Aorta (tissue), 5 donors: ENCODE data around the gene SPATA21. TPM values are rescaled to one million over a fixed set of nuclear protein-coding genes. Genes with fewer than 3 reads are reported as not detected.
"Not testable (repeated sequence)": the region's sequence is repeated elsewhere in the genome, so short reads cannot be mapped to it uniquely, and the experiment has no call there.

Source experiments
- ATAC-seq: fragments of 200-7000 bp; cut with Tn5 transposase; one replicate; pipeline ENCODE4 v1.9.1; 2022; ENCODE audit warnings: moderate library complexity; ENCODE audit not compliant: low FRiP score
- DNase-seq, 2 donors: peaks; one replicate each; pipeline ENCODE4 v3.0.0-alpha.2; 2020
- H3K27ac ChIP-seq, 2 donors: one replicate each; pipeline ENCODE4 v1.5.1; 2013; ENCODE audit warnings: low read length in 2 of 2, mild to moderate bottlenecking in 2 of 2, moderate library complexity in 2 of 2, control low read depth in 1 of 2, inconsistent platforms in 1 of 2, low read depth in 1 of 2
- H3K27me3 ChIP-seq, 2 donors: one replicate each; pipeline ENCODE4 v1.6.1; 2013; ENCODE audit warnings: control low read depth in 1 of 2, low read length in 1 of 2, mild to moderate bottlenecking in 1 of 2, moderate library complexity in 1 of 2; ENCODE audit not compliant: insufficient read depth in 2 of 2, control insufficient read depth in 1 of 2
- H3K36me3 ChIP-seq, 2 donors: one replicate each; pipeline ENCODE4 v1.6.1; 2013; ENCODE audit warnings: control low read depth in 1 of 2, low read length in 1 of 2, mild to moderate bottlenecking in 1 of 2; ENCODE audit not compliant: insufficient read depth in 2 of 2, control insufficient read depth in 1 of 2
- H3K4me1 ChIP-seq, 2 donors: one replicate each; pipeline ENCODE4 v1.6.1; 2013; ENCODE audit warnings: low read length in 2 of 2, control low read depth in 1 of 2, mild to moderate bottlenecking in 1 of 2, moderate library complexity in 1 of 2; ENCODE audit not compliant: insufficient read depth in 2 of 2, control insufficient read depth in 1 of 2
- H3K4me3 ChIP-seq, 2 donors: one replicate each; pipeline ENCODE4 v1.5.1; 2013; ENCODE audit warnings: low read length in 2 of 2, control low read depth in 1 of 2, mild to moderate bottlenecking in 1 of 2
- H3K9me3 ChIP-seq: one replicate; pipeline ENCODE4 v1.6.1; 2013; ENCODE audit warnings: mild to moderate bottlenecking, low read length; ENCODE audit not compliant: control insufficient read depth
- WGBS, 2 donors: extraction: QIAGEN DNeasy Blood & Tissue Kit; methylation state at CpG; one replicate each; pipeline ENCODE4 v1.1.7; 2013; 5-methylcytosine and 5-hydroxymethylcytosine counted together
- intact Hi-C, 2 donors: fragments of 100-400 bp; cut with DNase I; formaldehyde crosslinking; loops; one replicate each; pipeline versions ENCODE4 v1.14.2 to v1.15.0; 2022
- long read RNA-seq, 2 donors: library from polyadenylated mRNA; unstranded; transcript quantifications; one replicate each; pipeline ENCODE4 v2.0.0, GENCODE V29; 2020 to 2021
- polyA plus RNA-seq, 2 donors: library from polyadenylated mRNA; stranded (reverse); fragments of 200-250 nt; gene quantifications; one replicate each; pipeline ENCODE4 v1.2.3, GENCODE V29; 2013
- total RNA-seq, 2 donors: library from RNA; stranded (reverse); fragmentation: NEBNext Ultra II Directional; extraction: Animal tissue kit (Norgen Biotek cat#: 25700); gene quantifications; one replicate each; pipeline ENCODE4 v1.2.1, GENCODE V29; 2021
- donor health status: healthy with polysubstance abuse.
- donor health status: Bipolar disorder and iron deficiency.
- donor health status: DM: no; HTN: no; CAD: no.
- donor health status: DM: no; HTN: no; CAD: no.
- donor health status: DM: yes; HTN: yes; CAD: no.

SPATA21 gene
- total RNA-seq (not detected), polyA plus RNA-seq (under 1 TPM; 0.33 to 0.38 TPM)
- long read RNA-seq, donor 1, partial matches to known transcripts: 0 of 16 reads
- long read RNA-seq, donor 1, other reads (novel, unspliced or antisense): 16 of 16 reads
- long read RNA-seq, donor 2, partial matches to known transcripts: 1 of 15 reads
- long read RNA-seq, donor 2, other reads (novel, unspliced or antisense): 14 of 15 reads

DNA sequence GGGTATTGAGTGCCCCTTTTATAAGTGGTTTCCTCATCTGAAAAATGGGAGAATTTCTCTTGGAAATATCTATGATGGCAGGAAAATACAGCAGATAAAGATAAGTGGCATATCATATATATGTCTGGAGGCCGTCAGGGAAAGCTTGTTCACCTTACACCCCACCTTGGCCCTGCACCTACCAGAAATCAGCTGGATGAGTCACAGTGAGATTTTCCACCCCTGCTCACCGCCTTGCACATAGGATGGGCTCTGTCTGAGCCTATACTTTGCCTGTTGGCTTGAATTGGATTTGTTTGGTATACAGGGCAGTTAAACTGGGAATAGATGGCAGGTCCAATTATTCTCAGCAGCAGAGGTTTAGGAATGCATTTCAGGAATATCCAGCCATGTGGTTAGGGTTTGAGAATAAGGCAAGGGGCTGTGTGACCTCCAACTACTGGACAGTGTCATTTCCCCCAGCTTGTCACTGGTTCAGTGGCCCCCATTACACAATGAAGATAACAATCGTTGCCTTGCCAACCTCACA lies at the start of gene SPATA21:
Gene SPATA21, minus strand, starts transcription at position 479 of the 529 bp plus-strand sequence. CDS start 6,053 bp downstream, outside the sequence.
- Histone ChIP-seq H3K4me3 (no peak within 1 kb of the TSS), H3K27ac (no peak within 1 kb of the TSS), H3K9me3 (no peaks in the 10 kb centered on the region), H3K27me3 (peaks cover 0 to 3% of the 10 kb centered on the region in 2 donors), H3K4me1 (no peaks in the 10 kb centered on the region), H3K36me3 (no peaks in the 10 kb centered on the region)
- no peak for ATAC-seq
- intact Hi-C loops: no loop called here
- no peak for DNase-seq
- 68 to 77% methylated on average over 3 of the region's 3 CpGs for WGBS, 2 donors

DNA sequence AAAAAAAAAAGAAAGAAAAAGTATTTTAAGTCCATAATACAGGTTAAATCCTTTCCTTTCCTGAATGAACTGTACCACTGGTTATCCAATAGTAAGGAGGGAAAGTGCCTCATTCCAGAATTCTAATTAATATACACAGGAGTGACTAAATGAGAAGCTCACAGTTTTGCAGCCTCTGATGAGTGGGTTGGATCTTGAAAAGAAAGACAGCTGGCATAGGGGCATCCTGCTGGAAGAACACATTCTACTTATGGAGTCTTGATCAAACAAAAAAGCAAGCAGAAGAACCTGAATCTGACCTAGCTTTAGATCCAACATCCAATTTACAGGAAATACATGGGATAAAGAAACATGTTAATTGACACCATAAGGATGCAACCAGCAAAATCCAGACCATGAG lies 49.8 kb upstream of the SPATA21 start:
- intact Hi-C loops, DNase-seq, H3K27me3 ChIP-seq, H3K36me3 ChIP-seq, H3K4me1 ChIP-seq, H3K4me3 ChIP-seq, ATAC-seq, H3K9me3 ChIP-seq, H3K27ac ChIP-seq: not testable (repeated sequence)

- H3K9me3 ChIP-seq, H3K4me3 ChIP-seq, H3K4me1 ChIP-seq, H3K36me3 ChIP-seq, H3K27me3 ChIP-seq, ATAC-seq, intact Hi-C loops, H3K27ac ChIP-seq: not testable (repeated sequence)
- WGBS, 2 donors: 76 to 78% methylated on average over 8 of the region's 8 CpGs
- peak in 1 of 2 donors; percentile 49 for DNase-seq
Observed at GRCh38 chr1:16486316-16486715, 49.1 kb upstream of the SPATA21 start.

DNA sequence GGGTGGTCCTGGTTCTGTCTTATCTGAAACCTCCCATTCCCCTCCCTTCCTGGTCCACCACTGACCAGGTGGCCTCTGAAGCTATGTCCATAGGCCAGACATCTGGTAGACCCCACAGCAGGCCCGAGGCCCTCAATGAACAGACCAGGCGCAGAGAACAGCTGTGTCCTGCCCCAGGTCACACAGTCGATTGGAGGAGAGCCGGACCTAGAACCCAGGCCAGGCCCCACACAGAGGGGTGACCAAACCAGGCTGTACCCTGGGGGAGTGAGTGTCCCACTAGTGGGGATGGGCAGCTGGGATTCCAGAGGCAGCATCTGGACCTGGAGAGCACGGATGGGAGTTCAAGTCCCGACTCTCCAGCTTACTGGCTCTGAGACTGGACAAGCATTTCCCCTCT lies 47.7 kb upstream of the SPATA21 start:
- DNase-seq: peak in 1 of 2 donors; percentile 47
- Histone ChIP-seq H3K9me3 (no peaks in the 10 kb centered on the region), H3K27me3 (no peaks in the 10 kb centered on the region), H3K27ac (no peak overlapping the region), H3K4me1 (no peaks in the 10 kb centered on the region), H3K4me3 (no peak overlapping the region), H3K36me3 (peaks cover 0 to 1% of the 10 kb centered on the region in 2 donors)
- ATAC-seq: no peak
- intact Hi-C loops: no loop called here
- 91 to 93% methylated on average over 6 of the region's 6 CpGs for WGBS, 2 donors

GRCh38 chr1:16484501-16484835 lies 47.2 kb upstream of the SPATA21 start:
- Histone ChIP-seq H3K36me3 (peaks cover 0 to 1% of the 10 kb centered on the region in 2 donors), H3K4me1 (no peaks in the 10 kb centered on the region), H3K9me3 (no peaks in the 10 kb centered on the region), H3K4me3 (no peak overlapping the region), H3K27ac (no peak overlapping the region), H3K27me3 (no peaks in the 10 kb centered on the region)
- intact Hi-C loops: no loop called here
- WGBS, 2 donors: 93 to 96% methylated on average over 8 of the region's 8 CpGs
- peak in 1 of 2 donors; percentile 43 for DNase-seq
- no peak for ATAC-seq

GRCh38 chr1:16483639-16484500 lies 46.6 kb upstream of the SPATA21 start:
- H3K36me3 ChIP-seq, H3K4me1 ChIP-seq, H3K4me3 ChIP-seq, H3K27me3 ChIP-seq, H3K9me3 ChIP-seq, H3K27ac ChIP-seq, intact Hi-C loops: not testable (repeated sequence)
- 85 to 86% methylated on average over 36 to 45 of the region's 45 CpGs for WGBS, 2 donors
- peak; percentile 8 for ATAC-seq
- DNase-seq: peak in 1 of 2 donors; percentile 58

- DNase-seq: peak in 1 of 2 donors; percentile 72
- intact Hi-C loops, H3K4me1 ChIP-seq, H3K9me3 ChIP-seq, ATAC-seq, H3K27ac ChIP-seq, H3K27me3 ChIP-seq, H3K4me3 ChIP-seq, H3K36me3 ChIP-seq: not testable (repeated sequence)
- WGBS, 2 donors: 97 to 98% methylated on average over 26 of the region's 26 CpGs
Observed at GRCh38 chr1:16483146-16483545, 45.9 kb upstream of the SPATA21 start.

DNA sequence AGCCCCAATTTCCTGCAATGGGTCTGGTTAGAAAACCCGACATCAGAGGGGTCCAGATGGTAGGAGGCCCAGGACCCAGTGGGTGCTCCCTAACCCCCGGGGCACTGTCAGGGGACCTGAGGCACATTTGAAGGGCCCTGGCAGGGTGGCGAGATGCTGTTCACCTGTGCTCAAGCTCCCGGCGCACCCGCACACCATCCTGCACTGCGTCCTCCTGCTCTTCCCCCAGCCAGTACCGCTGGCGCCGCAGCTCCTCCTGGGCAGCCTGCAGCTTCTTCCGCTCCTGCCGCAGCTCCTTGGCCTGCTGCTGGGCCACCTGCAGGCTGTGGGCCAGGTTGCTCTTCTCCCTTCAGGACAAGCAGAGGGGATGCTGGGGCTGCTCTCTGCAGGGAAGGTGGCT lies 40.9 kb upstream of the SPATA21 start:
- Histone ChIP-seq H3K36me3 (peaks cover 4 to 6% of the 10 kb centered on the region in 2 donors), H3K27ac (no peak overlapping the region), H3K9me3 (no peaks in the 10 kb centered on the region), H3K4me3 (no peak overlapping the region), H3K27me3 (no peaks in the 10 kb centered on the region), H3K4me1 (no peaks in the 10 kb centered on the region)
- no peak for ATAC-seq
- WGBS, 2 donors: 95% methylated on average over 12 of the region's 12 CpGs
- intact Hi-C loops: no loop called here
- peak in 1 of 2 donors; percentile 43 for DNase-seq
